ENCODE data around the gene PGP.
"Not testable (repeated sequence)": the region's sequence is repeated elsewhere in the genome, so short reads cannot be mapped to it uniquely, and the experiment has no call there.

Gene PGP

DNA sequence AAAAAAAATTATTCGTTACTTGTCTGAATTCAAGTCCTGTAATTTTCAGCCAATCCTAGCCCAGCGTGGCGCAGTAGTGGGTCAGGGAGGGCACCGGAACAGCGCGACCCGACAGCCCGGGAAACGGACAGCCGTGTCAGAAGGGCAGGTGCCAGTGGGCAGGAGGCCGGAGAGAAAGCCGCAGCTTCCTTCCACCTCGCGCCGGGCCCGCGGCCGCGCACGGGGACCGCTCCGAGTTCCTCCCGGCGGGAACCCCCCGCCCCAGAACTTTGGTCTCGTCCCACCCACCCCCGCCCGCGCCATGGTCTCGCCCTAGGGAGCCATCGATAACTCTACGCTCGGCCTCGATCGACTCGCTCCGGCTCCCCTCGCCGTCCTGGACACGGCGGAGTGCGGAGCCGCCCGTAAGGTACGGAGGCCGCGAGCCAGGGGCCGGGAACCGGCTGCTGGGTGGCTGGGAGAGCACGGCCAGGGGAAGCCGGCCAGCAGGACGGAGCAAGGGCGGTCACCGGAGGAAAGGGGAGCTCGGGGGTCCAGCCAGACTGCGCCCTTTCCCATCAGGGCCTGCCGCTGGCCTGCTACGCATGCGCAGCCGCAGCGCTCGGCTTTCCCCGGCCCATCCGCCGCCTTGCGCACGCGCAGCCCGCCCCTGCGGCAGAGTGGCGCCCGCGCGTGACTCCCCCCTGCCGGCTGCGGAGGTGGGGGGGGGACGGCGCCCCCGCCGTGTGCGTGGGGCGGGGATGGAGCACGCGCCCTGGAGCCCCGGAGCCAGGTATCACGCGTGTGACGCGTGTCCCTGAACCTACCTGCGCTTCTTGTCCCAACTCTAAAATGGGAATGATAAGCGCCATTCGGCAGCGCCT lies 9.3 kb downstream of the PGP start, which contains the start of gene MLST8:
TSS of gene MLST8 (plus strand) at position 351 of the 863 bp plus-strand sequence. CDS start 632 bp downstream, outside the sequence.
- H2AFZ ChIP-seq (ENCODE audit: low read length): peak within 1 kb of the TSS; percentile 51; the same call in 1 of the 2 replicates
- H3F3A ChIP-seq (ENCODE audit: insufficient read depth, low read length): no peaks in the 10 kb centered on the region; the same call in 1 of the 2 replicates
- H3K27me3 ChIP-seq (ENCODE audit: insufficient read depth, low read length): peaks cover 7% of the 10 kb centered on the region; the same call in 1 of the 2 replicates
- H3K4me1 ChIP-seq (ENCODE audit: insufficient read depth, low read length, severe bottlenecking): peaks cover 22% of the 10 kb centered on the region
- H4K20me1 ChIP-seq (ENCODE audit: insufficient read depth, low read length): no peaks in the 10 kb centered on the region
- peak within 1 kb of the TSS; percentile 96 for H3K4me2 ChIP-seq (ENCODE audit: low read length)
- peaks cover 33% of the 10 kb centered on the region; the same call in 1 of the 2 replicates for H3K36me3 ChIP-seq (ENCODE audit: insufficient read depth, low read length)
- no peaks in the 10 kb centered on the region for H3K9me3 ChIP-seq (ENCODE audit: low read length)
- H3K27ac ChIP-seq (ENCODE audit: low read depth, low read length, poor library complexity, severe bottlenecking): peak within 1 kb of the TSS; percentile 55
- peak within 1 kb of the TSS; percentile 90 for H3K4me3 ChIP-seq (ENCODE audit: low read depth, low read length, poor library complexity, severe bottlenecking)
- peak within 1 kb of the TSS; percentile 96 for H3K9ac ChIP-seq (ENCODE audit: low read length)
- TF ChIP-seq EZH2 (IDR thresholded peaks at IDR 0.05; ENCODE audit: borderline replicate concordance, low read length): no peak
- TF ChIP-seq, protein P1, sequence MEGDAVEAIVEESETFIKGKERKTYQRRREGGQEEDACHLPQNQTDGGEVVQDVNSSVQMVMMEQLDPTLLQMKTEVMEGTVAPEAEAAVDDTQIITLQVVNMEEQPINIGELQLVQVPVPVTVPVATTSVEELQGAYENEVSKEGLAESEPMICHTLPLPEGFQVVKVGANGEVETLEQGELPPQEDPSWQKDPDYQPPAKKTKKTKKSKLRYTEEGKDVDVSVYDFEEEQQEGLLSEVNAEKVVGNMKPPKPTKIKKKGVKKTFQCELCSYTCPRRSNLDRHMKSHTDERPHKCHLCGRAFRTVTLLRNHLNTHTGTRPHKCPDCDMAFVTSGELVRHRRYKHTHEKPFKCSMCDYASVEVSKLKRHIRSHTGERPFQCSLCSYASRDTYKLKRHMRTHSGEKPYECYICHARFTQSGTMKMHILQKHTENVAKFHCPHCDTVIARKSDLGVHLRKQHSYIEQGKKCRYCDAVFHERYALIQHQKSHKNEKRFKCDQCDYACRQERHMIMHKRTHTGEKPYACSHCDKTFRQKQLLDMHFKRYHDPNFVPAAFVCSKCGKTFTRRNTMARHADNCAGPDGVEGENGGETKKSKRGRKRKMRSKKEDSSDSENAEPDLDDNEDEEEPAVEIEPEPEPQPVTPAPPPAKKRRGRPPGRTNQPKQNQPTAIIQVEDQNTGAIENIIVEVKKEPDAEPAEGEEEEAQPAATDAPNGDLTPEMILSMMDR (IDR thresholded peaks at IDR 0.05; ENCODE audit: low read length): no peak; the same call in 1 of the 2 replicates
- no peaks in the 10 kb centered on the region for H3K79me2 ChIP-seq (ENCODE audit: insufficient read depth, low read length)
- H3K9me2 ChIP-seq (ENCODE audit: low read depth, low read length): no peaks in the 10 kb centered on the region

DNA sequence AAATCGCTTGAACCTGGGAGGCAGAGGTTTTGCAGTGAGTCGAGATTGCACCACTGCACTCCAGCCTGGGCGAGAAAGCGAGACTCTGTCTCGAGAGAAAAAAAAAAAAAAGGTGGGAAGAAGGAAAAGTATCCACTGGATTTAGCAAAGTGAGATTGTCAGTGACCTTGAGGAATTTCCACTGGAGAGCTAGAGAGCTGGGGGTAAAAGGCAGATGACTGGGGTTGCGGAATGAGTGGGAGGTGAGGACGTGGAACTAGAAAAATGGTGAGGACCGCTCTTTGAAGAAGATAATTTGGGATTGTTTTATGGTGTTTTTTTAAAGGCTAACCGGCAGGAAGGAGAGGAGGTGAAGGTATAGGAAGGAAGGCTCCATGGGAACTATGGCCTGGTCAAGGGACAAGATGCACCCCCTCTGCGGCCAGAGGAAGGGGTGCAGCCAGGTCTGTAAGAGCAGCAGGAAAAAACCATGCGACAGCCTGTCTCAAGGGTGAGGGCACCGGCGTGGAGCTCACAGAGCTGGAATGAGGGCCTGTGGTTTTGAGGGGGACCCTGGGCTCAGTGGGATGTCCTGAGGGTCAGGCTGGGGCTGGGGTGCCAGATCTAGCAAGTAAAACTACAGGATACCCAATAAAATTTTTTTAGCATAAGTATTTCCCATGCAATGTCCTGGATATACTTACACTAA lies 10.1 kb downstream of the PGP start:
- Histone ChIP-seq H2AFZ (ENCODE audit: low read length) (peak overlapping the region; percentile 51; the same call in 1 of the 2 replicates), H3K9me3 (ENCODE audit: low read length) (no peaks in the 10 kb centered on the region), H3K27ac (ENCODE audit: low read depth, low read length, poor library complexity, severe bottlenecking) (no peak overlapping the region), H3F3A (ENCODE audit: insufficient read depth, low read length) (no peaks in the 10 kb centered on the region; the same call in 1 of the 2 replicates), H3K9ac (ENCODE audit: low read length) (peak overlapping the region; percentile 96), H3K9me2 (ENCODE audit: low read depth, low read length) (no peaks in the 10 kb centered on the region), H3K36me3 (ENCODE audit: insufficient read depth, low read length) (peaks cover 30% of the 10 kb centered on the region; the same call in 1 of the 2 replicates), H3K79me2 (ENCODE audit: insufficient read depth, low read length) (no peaks in the 10 kb centered on the region), H3K27me3 (ENCODE audit: insufficient read depth, low read length) (peaks cover 12% of the 10 kb centered on the region; the same call in 1 of the 2 replicates), H3K4me2 (ENCODE audit: low read length) (peak overlapping the region; percentile 96), H4K20me1 (ENCODE audit: insufficient read depth, low read length) (no peaks in the 10 kb centered on the region), H3K4me1 (ENCODE audit: insufficient read depth, low read length, severe bottlenecking) (peaks cover 22% of the 10 kb centered on the region), H3K4me3 (ENCODE audit: low read depth, low read length, poor library complexity, severe bottlenecking) (peak overlapping the region; percentile 90)
- no peak for TF ChIP-seq EZH2 (IDR thresholded peaks at IDR 0.05; ENCODE audit: borderline replicate concordance, low read length)
- TF ChIP-seq, protein P1 (IDR thresholded peaks at IDR 0.05; ENCODE audit: low read length): no peak

DNA sequence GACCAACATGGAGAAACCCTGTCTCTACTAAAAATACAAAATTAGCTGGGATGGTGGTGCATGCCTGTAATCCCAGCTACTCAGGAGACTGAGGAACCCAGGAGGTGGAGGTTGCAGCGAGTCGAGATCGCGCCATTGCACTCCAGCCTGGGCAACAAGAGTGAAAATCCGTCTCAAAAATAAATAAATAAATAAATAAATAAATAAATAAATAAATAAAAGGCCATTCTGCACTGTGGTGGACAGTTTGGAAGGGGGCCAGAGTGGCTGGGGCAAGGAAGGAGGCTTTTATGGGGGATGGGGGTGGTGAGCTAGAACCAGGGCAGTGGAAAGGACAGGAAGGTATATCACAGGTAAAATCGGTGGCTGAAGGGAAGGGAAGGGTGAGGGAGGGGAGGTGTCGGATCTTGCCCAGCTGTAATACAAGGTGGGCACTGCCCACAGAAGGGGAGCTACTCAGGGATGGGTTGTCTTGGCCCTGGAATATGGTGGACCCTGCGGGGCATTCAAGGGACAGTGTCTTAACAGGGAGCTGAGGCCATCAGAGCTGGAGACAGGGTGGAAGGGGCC lies 11.4 kb downstream of the PGP start:
- H3K9me3 ChIP-seq (ENCODE audit: low read length); H3K27ac ChIP-seq (ENCODE audit: low read depth, low read length, poor library complexity, severe bottlenecking); H3K4me2 ChIP-seq (ENCODE audit: low read length); H4K20me1 ChIP-seq (ENCODE audit: insufficient read depth, low read length); H3K4me3 ChIP-seq (ENCODE audit: low read depth, low read length, poor library complexity, severe bottlenecking); H3F3A ChIP-seq (ENCODE audit: insufficient read depth, low read length); H3K9ac ChIP-seq (ENCODE audit: low read length); H2AFZ ChIP-seq (ENCODE audit: low read length); H3K79me2 ChIP-seq (ENCODE audit: insufficient read depth, low read length); H3K9me2 ChIP-seq (ENCODE audit: low read depth, low read length): not testable (repeated sequence)
- Histone ChIP-seq H3K27me3 (ENCODE audit: insufficient read depth, low read length) (peaks cover 12% of the 10 kb centered on the region; the same call in 1 of the 2 replicates), H3K4me1 (ENCODE audit: insufficient read depth, low read length, severe bottlenecking) (peaks cover 22% of the 10 kb centered on the region), H3K36me3 (ENCODE audit: insufficient read depth, low read length) (peaks cover 16% of the 10 kb centered on the region; the same call in 1 of the 2 replicates)
